HFFc6 (cell line): Measurements from ENCODE around the gene SLC1A3. TPM values are rescaled to one million over a fixed set of nuclear protein-coding genes. Genes with fewer than 3 reads are reported as not detected.

Experiments
- DNase-seq: peaks from one replicate; pipeline ENCODE4 v3.0.0-alpha.2; 2018
- H3K27ac Mint-ChIP-seq: 2 replicates; pipeline ENCODE4 v1.8.0; 2020; ENCODE audit warnings: mild to moderate bottlenecking, mixed read lengths
- H3K27me3 Mint-ChIP-seq: 2 replicates; pipeline ENCODE4 v1.8.0; 2021; ENCODE audit warnings: mild to moderate bottlenecking, moderate library complexity, mixed read lengths; ENCODE audit not compliant: insufficient read depth
- H3K36me3 Mint-ChIP-seq: 2 replicates; pipeline ENCODE4 v1.8.0; 2021; ENCODE audit warnings: low read depth, mixed read lengths
- H3K4me1 Mint-ChIP-seq: 2 replicates; pipeline ENCODE4 v1.8.0; 2020; ENCODE audit warnings: low read depth, mixed read lengths
- H3K4me3 Mint-ChIP-seq: 2 replicates; pipeline ENCODE4 v1.8.0; 2020; ENCODE audit warnings: mild to moderate bottlenecking, moderate library complexity, mixed read lengths
- H3K9me3 Mint-ChIP-seq: 2 replicates; pipeline ENCODE4 v1.8.0; 2020; ENCODE audit warnings: mild to moderate bottlenecking, mixed read lengths
- total RNA-seq, 6 experiments: library from RNA; stranded (reverse); fragmentation: NEBNext Ultra II Directional; extraction: Animal tissue kit (Norgen Biotek cat#: 25700); gene quantifications; 2 replicates in 1 of 6; 3 replicates in 5 of 6; pipeline ENCODE4 v1.2.3, GENCODE V29; 2021
- TF ChIP-seq, protein P1 (sequence below): fragments of 200-600 bp; sonication (generic); IDR thresholded peaks from 2 replicates; pipeline ENCODE4 v1.5.0; 2021; ENCODE audit warnings: antibody characterized with exemption, mild to moderate bottlenecking

The SLC1A3 gene
- total RNA-seq, 6 experiments from 2014 or later = 0.14 TPM; not detected in 5

DNA sequence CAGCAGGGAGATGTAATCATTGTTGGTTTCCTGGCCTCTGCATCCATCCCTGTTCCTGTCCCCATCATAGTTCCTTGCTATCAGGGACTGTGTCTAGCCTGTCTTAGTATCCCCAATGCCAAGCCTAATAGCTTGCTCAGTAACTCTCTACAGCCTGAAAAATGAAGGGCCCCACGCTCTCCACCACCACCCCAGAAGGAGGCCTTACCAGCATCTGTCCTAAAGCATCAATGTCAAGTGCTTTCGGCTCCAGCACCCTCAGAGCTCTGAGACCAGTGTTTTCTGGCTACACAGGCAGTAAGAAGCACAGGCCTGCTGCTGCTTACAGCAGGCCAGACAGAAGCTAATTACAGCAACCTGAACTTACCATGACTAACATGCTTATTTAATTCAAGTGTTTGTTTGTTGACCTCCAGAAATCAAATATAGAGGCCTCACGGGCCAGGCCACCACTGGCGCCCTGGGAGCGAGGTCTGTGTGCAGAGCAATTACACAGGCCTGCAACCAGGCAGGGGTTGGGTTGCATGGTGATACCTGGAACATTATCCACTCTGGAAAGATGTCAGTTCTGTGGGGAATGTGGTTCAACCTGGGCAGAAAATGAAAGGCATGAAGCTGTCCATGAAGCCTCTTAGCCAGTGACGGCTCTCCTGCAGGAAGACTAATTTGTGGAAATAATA, 124.3 kb downstream of the SLC1A3 start:
- Mint-ChIP-seq H3K36me3 (no peaks in the 10 kb centered on the region), H3K4me3 (no peak overlapping the region), H3K27ac (no peak overlapping the region), H3K9me3 (no peaks in the 10 kb centered on the region), H3K4me1 (peaks cover 6% of the 10 kb centered on the region), H3K27me3 (peaks cover 14% of the 10 kb centered on the region)
- TF ChIP-seq, protein P1, sequence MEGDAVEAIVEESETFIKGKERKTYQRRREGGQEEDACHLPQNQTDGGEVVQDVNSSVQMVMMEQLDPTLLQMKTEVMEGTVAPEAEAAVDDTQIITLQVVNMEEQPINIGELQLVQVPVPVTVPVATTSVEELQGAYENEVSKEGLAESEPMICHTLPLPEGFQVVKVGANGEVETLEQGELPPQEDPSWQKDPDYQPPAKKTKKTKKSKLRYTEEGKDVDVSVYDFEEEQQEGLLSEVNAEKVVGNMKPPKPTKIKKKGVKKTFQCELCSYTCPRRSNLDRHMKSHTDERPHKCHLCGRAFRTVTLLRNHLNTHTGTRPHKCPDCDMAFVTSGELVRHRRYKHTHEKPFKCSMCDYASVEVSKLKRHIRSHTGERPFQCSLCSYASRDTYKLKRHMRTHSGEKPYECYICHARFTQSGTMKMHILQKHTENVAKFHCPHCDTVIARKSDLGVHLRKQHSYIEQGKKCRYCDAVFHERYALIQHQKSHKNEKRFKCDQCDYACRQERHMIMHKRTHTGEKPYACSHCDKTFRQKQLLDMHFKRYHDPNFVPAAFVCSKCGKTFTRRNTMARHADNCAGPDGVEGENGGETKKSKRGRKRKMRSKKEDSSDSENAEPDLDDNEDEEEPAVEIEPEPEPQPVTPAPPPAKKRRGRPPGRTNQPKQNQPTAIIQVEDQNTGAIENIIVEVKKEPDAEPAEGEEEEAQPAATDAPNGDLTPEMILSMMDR = no peak
- DNase-seq = no peak

GRCh38 chr5:36733183-36733582, 126.8 kb downstream of the SLC1A3 start:
- no peak overlapping the region for H3K27ac Mint-ChIP-seq
- H3K4me3 Mint-ChIP-seq = no peak overlapping the region
- no peak for DNase-seq
- no peaks in the 10 kb centered on the region for H3K36me3 Mint-ChIP-seq
- H3K9me3 Mint-ChIP-seq = no peaks in the 10 kb centered on the region
- H3K27me3 Mint-ChIP-seq = peaks cover 14% of the 10 kb centered on the region
- H3K4me1 Mint-ChIP-seq = peaks cover 6% of the 10 kb centered on the region
- TF ChIP-seq, protein P1 = no peak

DNA sequence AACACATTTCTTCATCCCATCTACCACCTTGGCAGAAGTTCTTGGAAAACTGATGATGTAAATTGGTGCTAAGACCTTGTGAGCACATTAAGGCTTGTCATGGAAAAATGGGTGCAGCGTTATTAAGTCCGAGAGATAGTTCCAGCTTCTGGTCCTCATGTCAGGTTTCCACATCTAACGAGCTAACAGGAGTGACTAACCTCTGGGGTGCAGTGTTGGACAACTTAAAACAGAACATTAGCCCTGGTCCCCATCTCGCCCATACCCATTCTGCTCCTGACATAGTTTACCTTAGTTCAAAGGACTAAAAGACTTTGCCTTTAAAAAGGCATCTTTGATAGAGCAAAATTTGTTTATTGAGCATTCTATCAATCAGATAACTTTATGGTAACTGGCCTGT, 128.0 kb downstream of the SLC1A3 start:
- no peaks in the 10 kb centered on the region for H3K36me3 Mint-ChIP-seq
- TF ChIP-seq, protein P1 = peak; percentile 31; the same call in 1 of the 2 replicates
- no peak overlapping the region for H3K4me3 Mint-ChIP-seq
- H3K27me3 Mint-ChIP-seq = peaks cover 14% of the 10 kb centered on the region
- no peaks in the 10 kb centered on the region for H3K4me1 Mint-ChIP-seq
- no peak for DNase-seq
- H3K27ac Mint-ChIP-seq = no peak overlapping the region
- no peaks in the 10 kb centered on the region for H3K9me3 Mint-ChIP-seq

- TF ChIP-seq, protein P1 = no peak
- Mint-ChIP-seq H3K27me3 (peaks cover 14% of the 10 kb centered on the region), H3K4me3 (no peak overlapping the region), H3K4me1 (peaks cover 6% of the 10 kb centered on the region; the same call in 1 of the 2 replicates), H3K27ac (no peak overlapping the region), H3K9me3 (no peaks in the 10 kb centered on the region), H3K36me3 (no peaks in the 10 kb centered on the region)
- DNase-seq = no peak
These were observed 129.5 kb downstream of the SLC1A3 start for GRCh38 chr5:36735891-36736290.
